Mammary epithelial cell (primary cell): ENCODE data around the gene ACTL7A.

Source experiments
- EZH2 ChIP-seq: IDR thresholded peaks from 2 replicates; pipeline ENCODE4 v1.6.1; 2012; ENCODE audit warnings: low read length, inconsistent platforms, borderline replicate concordance
- TF ChIP-seq, protein P1 (sequence below), 2 donors: IDR thresholded peaks in 1 of 2; conservative IDR thresholded peaks in 1 of 2; 2 replicates each; pipeline ENCODE4 v1.5.1; 2011 to 2012; ENCODE audit warnings: inconsistent platforms in 2 of 2, low read length in 2 of 2, mild to moderate bottlenecking in 2 of 2, control low read depth in 1 of 2, low read depth in 1 of 2; ENCODE audit not compliant: insufficient read depth in 1 of 2; ENCODE audit errors: extremely low read depth in 1 of 2

GRCh38 chr9:108894225-108894997 lies 32.3 kb downstream of the ACTL7A start:
- TF ChIP-seq, protein P1, sequence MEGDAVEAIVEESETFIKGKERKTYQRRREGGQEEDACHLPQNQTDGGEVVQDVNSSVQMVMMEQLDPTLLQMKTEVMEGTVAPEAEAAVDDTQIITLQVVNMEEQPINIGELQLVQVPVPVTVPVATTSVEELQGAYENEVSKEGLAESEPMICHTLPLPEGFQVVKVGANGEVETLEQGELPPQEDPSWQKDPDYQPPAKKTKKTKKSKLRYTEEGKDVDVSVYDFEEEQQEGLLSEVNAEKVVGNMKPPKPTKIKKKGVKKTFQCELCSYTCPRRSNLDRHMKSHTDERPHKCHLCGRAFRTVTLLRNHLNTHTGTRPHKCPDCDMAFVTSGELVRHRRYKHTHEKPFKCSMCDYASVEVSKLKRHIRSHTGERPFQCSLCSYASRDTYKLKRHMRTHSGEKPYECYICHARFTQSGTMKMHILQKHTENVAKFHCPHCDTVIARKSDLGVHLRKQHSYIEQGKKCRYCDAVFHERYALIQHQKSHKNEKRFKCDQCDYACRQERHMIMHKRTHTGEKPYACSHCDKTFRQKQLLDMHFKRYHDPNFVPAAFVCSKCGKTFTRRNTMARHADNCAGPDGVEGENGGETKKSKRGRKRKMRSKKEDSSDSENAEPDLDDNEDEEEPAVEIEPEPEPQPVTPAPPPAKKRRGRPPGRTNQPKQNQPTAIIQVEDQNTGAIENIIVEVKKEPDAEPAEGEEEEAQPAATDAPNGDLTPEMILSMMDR (conservative IDR thresholded peaks at IDR 0.05 in 1 of 2, IDR thresholded peaks at IDR 0.05 in 1 of 2; ENCODE audit: extremely low read depth in 1 of 2, insufficient read depth in 1 of 2, low read depth in 1 of 2, low read length in 2 of 2): no peak
- TF ChIP-seq EZH2: no peak
